Activated effector memory CD4-positive, alpha-beta T cell treated with anti-CD3 and anti-CD28 coated beads, Interleukin-2, amount 50 U/mL, for 16 hours (primary cell): ENCODE measurements around the gene NCOA1.
"Not testable (repeated sequence)": the region's sequence is repeated elsewhere in the genome, so short reads cannot be mapped to it uniquely, and the experiment has no call there.

ENCODE experiments used
- DNase-seq: peaks from one replicate; pipeline ENCODE4 v3.0.0-alpha.2; 2020

NCOA1 gene

DNA sequence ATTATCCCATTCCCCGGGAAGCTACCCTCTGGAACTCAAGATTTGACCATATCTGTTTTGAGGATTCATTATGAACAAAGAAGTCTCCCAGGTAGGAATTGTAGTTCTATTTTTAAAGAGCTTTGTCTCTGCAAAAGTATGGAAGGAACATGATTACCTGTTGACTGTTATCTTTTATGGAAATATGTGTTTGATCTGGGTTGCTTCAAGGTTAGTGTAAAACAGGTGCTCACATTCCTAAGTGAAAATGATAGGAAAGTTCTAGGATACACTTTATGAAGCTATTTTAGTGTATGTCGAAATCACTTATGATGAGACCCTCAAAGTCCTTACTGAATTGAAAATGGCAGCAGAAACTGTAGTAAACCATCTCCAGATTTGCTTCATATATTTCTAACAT lies 153.0 kb downstream of the NCOA1 start:
- no peak for DNase-seq

DNA sequence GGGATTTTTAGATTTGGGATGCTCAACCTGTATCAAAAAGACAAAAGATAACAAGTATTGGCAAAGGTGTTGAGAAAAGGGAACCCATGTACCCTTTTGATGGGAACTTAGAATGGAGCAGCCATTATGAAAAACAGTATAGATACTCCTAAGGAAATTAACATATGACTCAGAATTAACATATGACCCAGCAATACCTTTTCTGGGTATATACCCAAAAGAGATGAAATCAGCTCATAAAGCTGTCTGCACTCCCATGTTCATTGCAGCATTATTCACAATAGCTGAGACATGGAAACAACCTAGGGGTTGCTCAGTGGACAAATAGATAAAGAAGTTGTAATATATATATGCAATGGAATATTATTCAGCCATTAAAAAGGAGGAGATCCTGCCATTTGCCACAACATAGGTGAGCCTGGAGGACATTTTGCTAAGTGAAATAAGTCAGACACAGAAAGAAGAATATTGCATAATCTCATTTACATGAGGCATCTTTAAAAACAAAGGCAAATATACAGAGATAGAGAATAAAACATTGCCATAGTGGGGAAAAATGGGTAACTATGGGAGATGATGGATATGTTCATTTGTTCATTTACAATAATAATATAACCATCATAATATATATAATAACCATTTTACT lies 160.1 kb downstream of the NCOA1 start:
- no peak for DNase-seq

DNA sequence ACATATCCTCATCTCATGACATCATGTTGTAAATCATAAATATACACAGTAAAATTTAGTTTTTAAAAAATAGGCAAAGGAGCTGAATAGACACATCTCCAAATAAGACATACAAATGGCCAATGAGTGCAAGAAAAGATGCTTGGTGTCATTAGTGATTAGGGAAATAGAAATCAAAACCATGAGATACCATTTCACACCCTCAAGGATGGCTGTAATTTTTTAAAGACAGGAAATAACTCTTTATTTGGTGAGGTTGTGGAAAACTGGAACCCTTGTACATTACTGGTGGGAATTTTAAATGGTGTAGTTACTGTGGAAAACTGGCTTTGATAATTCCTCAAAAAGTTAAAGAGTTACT lies 160.6 kb downstream of the NCOA1 start:
- DNase-seq, result no peak

DNA sequence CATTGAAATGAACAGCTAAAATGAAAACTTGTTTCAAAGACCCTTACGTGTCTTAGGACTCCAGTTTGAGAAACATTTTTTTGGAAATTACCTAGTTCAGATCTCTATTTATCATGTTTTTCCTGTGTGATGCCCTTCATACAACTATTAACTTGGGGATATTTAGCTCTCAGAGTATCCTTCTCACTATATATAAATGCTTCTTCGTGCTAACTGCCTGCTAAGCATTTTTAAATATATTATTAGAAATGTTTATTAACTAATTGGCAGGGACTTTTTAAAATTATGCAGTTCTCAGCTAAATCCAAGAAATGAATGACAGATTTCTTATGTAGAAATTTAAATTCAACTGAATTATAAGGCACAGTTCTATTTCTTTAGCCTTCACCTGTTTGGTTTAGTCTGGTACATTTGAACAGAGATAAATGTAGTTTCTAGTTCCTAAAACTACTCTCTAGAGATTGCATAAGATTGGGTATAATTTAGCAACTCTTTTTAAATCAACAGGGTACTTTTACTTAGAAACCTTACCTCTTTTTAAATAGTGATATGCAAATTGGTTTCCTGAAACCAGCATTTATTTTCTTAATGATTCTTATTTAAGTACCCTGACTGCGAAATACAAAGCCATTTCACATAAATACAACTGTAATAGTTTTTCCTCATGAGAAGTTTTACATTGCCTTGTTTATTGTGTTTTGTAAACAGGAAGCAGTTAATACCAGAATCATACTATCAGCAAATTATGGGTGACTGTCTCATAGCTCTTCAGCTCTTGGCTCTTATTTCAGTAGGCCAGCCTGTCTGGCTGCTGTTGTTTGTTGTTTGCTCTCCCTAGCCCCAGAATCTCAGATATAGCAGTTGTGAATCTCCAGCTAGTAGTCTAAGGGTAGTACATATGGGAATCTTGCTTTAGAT lies 161.5 kb downstream of the NCOA1 start:
- no peak for DNase-seq

DNA sequence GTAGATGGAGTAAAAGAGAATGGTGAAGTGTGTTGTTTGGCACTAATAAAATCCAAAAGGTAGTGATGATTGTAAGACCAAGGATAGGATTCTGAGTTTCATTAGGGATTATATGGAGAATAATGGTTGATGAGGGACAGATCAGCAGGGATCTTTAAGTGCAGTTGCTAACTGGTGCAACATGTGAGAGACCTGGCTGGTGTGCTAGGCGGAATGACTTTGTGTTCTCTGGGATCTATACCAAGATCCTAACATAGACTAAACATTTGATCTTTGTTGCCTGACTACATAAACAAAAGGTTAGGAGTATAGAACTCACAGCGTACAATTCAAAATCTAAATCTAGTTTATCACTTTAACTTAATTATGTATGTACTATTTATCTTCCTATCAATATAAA lies 166.8 kb downstream of the NCOA1 start:
- no peak for DNase-seq

DNA sequence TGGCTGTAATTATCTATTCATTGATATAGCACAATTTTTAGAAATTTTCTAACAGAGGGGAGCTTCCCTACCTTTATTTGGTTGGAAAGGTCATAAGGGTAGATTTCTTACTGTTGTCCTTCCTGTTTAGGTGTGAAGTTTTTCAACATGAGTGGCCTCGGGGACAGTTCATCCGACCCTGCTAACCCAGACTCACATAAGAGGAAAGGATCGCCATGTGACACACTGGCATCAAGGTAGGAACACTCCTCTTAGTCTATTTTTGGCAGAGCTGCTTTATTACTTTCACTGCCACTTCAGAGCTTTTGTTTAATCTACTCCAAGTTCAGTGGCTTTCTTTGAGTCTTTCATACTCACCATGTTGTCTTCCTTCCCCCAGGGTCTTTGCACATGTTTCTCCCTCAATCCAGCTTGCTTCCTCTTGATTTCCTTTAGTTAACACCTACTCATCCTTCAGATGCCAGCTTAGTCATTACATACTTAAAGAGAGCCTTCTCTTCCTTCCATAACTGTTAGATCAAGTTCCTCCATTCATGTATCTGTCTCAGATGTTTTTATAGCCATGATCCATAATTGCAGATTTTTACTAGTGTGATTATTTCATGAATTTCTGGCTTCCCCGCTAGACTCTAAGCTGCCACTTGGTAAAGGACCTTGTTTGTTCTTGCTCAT lies 167.6 kb downstream of the NCOA1 start:
- DNase-seq, result no peak

DNA sequence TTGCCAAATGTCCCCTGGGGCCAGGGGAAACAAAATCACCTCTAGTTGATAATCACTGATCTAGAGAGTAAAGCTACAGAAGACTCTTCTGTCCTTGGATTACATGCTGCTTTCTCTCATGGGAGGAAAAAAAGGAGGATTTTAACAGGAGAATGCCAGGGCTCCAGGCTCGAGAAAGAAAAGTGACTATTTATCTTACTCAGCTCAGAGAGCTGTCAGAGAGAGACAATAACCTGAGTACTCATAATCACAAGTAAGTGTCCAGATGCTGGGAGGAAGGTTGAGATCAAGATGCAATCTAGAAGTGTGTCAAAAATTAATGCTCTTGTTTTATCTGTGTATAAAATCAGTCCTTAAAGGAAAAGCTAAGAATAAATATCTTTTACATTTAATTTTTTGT lies 168.8 kb downstream of the NCOA1 start:
- no peak for DNase-seq

DNA sequence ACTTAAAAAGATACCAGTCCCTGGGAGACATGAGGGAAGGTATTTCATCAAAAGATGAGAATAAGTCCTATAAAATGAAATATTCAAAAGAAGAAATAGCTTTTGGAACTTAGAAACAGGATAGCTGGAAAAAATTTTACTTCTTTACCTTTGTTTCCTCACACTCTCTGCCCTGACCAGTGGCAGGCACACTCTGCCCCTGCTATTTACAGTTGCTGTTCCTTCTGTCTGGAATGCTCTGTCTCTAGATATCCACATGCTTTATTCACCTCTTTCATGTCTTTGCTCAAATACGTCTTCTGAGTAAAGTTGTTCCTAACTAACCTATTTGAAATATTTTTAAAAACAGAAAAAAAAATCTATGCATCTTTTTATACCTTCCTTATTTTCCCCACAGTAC lies 176.5 kb downstream of the NCOA1 start:
- no peak for DNase-seq

DNA sequence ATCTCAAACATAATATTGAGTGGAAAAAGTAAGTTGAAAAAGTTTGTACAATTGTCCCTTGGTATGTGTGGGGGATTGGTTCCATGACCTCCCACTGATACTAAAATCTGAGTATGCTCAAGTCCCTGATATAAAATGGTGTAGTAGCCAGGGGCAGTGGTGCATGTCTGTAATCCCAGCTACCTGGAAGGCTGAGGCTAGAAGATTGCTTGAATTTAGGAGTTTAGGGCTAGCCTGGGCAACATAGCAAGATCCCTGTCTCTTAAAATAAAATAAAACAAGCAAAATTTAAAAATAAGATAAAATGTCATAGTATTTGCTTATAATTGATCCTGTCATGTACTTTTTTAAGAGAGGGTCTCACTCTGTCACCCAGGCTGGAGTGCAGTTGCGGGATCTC lies 180.2 kb downstream of the NCOA1 start:
- DNase-seq, result no peak

DNA sequence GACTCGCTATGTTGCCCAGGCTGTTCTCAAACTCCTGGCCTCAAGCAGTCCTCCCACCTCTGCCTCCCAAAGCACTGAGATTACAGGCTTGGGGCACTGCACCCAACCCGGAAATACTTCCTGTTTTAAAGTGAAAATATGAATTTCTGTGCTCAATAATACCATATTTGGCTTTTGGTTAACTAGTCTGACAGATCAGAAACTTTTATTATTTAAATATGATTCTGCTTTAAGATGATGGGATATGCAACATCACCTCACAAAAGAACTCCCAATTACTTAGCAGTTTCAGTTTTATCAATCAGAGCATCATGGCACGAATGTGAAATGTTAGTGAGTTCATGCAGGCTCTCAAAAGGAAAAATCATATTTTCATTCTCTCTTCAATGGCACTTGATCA lies 181.5 kb downstream of the NCOA1 start:
- no peak for DNase-seq

DNA sequence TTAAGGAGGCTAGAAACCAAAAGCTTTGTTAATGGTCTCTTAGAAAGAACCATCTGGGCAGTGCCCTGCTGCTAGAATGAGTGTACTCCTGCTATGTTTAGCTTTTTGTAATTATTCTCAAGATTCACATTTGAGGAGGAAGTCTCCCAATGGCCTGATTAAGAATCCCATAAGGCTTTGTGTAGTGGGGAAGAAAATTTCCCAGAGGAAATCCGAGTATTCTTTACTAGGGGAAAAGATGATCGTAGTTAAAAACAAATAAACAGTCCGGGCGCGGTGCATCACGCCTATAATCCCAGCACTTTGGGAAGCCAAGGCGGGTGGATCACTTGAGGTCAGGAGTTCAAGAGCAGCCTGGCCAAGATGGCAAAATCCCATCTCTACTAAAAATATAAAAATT lies 184.3 kb downstream of the NCOA1 start:
- no peak for DNase-seq

DNA sequence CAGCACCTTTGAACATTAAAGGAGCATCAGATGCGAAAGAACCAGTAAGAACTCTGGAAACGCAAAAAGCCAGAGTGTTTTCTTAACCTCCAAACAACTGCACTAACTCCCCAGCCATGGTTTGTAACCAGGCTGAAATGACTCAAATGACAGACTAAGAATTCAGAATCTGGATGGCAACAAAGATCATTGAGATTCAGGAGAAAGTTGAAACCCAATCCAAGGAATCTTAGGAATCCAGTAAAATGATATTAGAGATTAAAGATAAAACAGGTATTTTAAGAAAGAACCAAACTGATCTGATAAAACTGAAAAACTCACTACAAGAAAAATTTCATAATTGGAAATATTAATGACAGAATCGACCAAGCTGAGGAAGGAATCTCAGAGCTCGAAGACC lies 185.4 kb downstream of the NCOA1 start:
- DNase-seq, result no peak

DNA sequence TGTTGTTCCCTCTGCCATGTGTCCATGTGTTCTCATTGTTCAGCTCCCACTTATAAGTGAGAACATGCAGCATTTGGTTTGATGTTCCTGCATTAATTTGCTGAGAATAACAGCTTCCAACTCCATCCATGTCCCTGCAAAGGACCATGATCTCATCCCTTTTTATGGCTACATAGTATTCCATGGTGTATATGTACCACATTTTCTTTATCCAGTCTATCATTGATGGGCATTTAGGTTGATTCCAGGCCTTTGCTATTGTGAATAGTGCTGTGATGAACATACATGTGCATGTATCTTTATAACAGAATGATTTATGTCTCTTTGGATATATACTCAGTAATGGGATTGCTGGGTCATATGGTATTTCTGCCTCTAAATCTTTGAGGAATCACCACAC lies 187.0 kb downstream of the NCOA1 start:
- DNase-seq, result not testable (repeated sequence)

DNA sequence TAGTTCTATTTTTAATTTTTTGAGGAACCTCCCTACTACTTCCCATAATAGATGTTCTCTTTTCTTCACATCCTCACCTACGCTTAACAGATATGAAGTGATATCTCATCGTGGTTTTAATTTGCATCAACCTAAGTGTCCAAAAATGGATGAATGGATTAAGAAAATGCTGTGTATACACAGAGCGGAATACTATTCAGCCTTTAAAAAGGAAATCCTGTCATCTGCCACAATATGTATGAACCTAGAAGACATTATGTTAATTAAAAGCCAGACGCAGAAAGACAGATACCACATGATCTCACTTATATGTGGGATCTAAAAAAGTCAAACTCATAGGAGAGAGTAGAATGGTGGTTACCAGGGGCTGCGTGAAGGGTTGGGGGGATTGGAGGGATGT lies 189.1 kb downstream of the NCOA1 start:
- no peak for DNase-seq

DNA sequence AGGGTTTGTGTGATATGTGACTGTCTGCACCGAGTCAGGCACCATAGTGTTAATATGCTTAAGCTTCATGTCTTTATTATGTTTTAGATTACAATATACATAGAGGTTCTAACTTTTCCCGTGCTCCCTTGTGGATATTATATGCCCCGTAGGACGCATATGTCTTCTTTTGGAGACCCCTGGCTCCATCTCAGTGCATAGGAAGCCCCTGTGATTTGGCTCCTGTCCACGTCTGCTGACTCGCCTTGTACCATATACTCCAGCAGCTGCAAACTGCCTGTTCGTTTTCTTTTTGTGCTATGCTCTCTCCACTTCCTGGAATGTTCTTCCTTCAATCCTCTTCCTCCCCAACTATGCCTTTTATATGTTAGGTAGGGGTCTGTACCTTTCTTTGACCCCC lies 191.2 kb downstream of the NCOA1 start:
- no peak for DNase-seq

DNA sequence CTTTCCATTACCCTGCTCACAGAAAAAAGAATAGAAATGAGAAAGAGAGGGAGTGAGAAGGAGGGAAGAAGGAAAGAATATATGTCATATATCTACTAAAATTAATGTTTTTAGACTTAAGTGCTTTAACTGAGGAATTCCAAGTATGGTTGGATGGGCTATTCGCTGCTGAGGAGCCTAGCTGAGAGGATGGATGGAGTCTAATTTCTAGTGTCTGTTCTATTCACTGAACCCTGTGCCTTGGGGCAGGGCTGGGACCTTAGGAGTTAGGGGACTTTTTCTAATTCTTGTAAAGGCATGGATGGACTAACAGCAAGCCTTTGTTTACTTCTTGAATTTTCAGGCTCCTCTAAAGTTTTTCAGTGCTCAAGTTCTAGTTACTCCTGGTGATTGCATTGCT lies 192.4 kb downstream of the NCOA1 start:
- DNase-seq, result no peak

DNA sequence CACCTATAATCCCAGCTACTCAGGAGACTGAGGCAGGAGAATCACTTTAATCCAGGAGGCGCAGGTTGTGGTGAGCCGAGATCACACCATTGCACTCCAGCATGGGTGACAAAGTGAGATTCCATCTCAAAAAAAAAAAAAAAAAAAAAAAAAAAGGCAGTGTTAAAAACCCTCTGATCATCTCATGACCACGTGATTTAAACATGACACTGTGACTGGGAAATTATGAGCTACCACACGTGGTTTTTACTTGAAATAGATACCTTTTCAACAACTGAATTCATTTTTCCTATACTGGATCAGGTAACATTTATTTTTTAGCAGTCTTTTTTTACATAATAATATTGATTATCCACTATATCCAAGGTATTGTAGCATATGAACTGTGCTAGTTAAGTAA lies 199.5 kb downstream of the NCOA1 start:
- no peak for DNase-seq

DNA sequence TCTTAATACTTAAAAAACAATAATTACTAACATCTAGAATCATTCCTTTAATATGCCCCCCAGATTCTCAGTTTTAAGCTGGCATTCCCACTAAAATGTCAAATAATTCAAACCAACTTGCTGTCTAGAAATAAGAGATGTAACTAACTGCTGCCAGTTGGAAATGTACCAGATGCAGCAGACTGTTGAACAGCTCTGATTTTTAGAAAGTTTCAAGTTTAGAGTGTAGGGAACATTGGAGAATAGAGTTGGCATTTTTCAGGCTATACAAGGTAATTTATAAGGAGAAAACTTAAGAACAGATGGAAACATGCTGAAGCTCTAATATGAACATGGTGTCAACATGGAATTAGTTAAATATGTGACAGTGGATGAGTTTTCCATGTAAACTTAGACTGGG lies 200.8 kb downstream of the NCOA1 start:
- DNase-seq, result no peak

DNA sequence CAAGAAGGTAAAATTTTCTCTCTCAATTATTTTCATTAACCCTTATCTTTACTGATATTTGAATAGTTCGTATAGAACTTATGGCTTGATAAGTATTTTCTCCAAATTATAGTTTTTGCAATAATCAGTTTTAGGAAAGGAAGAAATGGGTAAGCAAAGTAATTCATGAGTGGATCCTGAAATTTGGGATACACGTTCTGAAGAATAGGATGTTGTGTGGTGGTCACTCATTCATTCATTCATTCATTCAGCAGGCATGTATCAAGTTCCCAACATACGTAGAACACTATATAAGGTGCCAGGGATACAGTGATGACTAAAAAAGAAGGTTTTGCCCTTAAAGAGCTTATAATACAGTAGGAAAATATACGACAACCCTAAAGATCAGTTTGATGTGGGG lies 206.7 kb downstream of the NCOA1 start:
- no peak for DNase-seq

DNA sequence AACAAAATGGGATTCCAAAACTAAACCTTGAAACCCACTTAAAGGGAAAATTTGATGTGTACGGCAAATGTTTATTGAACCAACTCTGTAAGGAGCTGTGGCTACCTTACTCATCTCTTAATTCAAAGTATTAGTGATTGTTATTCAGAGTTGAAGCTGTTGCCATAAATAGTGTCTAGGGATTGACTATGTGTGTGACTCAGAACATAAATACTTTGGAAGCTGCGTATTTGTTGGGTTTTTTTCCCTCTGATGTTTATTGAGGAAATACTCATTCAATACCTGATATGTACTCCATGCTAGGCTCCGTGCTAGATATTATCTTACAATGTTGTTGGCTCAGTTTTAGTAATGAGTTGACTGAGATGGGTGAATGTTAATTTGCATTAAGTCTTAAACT lies 211.7 kb downstream of the NCOA1 start:
- no peak for DNase-seq

DNA sequence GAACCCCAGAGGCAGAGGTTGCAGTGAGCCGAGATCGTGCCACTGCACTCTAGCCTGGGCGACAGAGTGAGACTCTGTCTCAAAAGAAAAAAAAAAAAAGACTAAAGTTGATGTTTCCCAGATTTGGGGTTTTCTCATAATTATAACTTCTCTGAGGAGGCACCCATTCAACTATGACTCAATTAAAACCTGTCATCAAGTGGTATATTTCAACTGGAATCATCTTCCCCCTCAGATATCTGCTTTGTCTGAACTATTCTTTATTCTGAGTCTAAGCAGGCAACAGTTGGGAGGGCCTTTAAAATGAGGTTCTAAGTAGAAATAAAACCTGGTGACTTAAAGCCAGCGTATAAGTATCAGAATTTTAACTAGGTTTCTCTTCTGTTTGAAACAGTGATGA lies 213.6 kb downstream of the NCOA1 start:
- no peak for DNase-seq

DNA sequence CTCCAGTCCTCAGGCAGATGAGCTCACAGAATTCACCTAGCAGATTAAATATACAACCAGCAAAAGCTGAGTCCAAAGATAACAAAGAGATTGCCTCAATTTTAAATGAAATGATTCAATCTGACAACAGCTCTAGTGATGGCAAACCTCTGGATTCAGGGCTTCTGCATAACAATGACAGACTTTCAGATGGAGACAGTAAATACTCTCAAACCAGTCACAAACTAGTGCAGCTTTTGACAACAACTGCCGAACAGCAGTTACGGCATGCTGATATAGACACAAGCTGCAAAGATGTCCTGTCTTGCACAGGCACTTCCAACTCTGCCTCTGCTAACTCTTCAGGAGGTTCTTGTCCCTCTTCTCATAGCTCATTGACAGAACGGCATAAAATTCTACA lies 216.1 kb downstream of the NCOA1 start:
- no peak for DNase-seq

DNA sequence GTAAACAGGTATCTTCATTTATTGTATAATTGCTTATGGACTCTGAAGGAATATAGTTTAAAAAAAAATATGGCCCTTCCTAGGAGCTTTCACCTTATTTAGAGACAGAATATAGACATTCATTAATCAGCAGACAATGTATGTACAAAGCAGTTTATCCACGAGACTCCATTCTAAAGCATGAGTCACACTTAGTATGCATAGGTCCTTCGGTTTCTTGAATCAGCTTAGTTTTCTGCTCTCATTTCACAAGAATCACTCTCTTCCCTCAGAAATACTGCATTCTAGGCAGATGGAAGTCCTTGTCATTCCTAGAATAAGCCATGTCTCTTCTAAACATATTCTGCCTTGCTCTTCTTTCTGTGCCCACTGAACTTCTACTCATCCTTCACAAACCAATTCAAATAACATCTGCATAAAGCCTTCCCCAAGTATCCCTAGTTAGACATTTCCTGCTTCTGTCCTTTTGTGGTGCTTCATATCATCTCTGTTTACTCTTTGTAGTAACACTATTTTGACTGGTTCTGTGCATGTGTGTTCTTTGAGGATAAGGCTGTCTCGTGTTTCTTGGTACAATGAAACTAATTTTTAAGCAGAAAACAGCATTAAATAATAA lies 217.6 kb downstream of the NCOA1 start:
- no peak for DNase-seq

DNA sequence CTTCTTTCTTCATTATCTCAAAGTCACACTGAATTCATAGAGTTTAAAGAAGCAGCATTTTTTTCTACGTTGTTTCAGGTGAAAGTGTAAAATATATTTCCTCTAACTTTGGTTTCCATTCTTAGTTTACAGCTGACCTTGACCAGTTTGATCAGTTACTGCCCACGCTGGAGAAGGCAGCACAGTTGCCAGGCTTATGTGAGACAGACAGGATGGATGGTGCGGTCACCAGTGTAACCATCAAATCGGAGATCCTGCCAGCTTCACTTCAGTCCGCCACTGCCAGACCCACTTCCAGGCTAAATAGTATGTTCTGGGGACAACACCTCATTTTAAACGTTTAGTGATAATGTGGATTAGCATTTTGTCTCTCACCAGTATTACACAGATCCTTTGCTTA lies 219.8 kb downstream of the NCOA1 start:
- no peak for DNase-seq
